ENCODE results near the gene TNIK. TPM values are rescaled to one million over a fixed set of nuclear protein-coding genes. Genes with fewer than 3 reads are reported as not detected.
"Not testable (repeated sequence)": the region's sequence is repeated elsewhere in the genome, so short reads cannot be mapped to it uniquely, and the experiment has no call there.

TNIK gene
- total RNA-seq, 1 donor: 24.2 TPM

DNA sequence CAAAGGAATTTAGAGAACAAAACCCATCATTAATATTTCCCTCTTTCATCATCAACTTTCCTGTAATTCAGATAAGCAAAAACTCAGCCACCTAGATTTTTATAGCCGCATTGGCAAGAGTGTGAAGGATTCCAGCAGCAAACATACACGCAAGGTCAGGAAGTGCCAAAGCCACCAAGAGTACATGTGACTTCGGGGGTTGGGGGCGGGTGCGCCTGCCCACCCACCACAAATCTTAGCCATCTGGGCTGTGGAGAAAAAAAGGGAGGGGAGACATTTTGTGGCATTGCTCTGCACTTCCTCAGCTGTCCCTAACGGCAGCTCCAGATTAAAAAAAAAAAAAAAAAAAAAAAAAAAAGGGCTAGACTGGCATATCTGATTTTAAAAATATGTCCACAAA is 148.4 kb downstream of the TNIK start:
- TF ChIP-seq, protein P1, sequence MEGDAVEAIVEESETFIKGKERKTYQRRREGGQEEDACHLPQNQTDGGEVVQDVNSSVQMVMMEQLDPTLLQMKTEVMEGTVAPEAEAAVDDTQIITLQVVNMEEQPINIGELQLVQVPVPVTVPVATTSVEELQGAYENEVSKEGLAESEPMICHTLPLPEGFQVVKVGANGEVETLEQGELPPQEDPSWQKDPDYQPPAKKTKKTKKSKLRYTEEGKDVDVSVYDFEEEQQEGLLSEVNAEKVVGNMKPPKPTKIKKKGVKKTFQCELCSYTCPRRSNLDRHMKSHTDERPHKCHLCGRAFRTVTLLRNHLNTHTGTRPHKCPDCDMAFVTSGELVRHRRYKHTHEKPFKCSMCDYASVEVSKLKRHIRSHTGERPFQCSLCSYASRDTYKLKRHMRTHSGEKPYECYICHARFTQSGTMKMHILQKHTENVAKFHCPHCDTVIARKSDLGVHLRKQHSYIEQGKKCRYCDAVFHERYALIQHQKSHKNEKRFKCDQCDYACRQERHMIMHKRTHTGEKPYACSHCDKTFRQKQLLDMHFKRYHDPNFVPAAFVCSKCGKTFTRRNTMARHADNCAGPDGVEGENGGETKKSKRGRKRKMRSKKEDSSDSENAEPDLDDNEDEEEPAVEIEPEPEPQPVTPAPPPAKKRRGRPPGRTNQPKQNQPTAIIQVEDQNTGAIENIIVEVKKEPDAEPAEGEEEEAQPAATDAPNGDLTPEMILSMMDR (IDR thresholded peaks at IDR 0.05; ENCODE audit: insufficient read depth, low read length): no peak
- H3K4me3 ChIP-seq (ENCODE audit: low read depth, low read length): no peak overlapping the region
- DNase-seq (ENCODE audit: low read depth): no peak

GRCh38 chr3:171309906-171310359 is 150.3 kb downstream of the TNIK start:
- H3K4me3 ChIP-seq (ENCODE audit: low read depth, low read length): no peak overlapping the region
- TF ChIP-seq, protein P1 (IDR thresholded peaks at IDR 0.05; ENCODE audit: insufficient read depth, low read length): no peak
- DNase-seq (ENCODE audit: low read depth): peak; percentile 70

DNA sequence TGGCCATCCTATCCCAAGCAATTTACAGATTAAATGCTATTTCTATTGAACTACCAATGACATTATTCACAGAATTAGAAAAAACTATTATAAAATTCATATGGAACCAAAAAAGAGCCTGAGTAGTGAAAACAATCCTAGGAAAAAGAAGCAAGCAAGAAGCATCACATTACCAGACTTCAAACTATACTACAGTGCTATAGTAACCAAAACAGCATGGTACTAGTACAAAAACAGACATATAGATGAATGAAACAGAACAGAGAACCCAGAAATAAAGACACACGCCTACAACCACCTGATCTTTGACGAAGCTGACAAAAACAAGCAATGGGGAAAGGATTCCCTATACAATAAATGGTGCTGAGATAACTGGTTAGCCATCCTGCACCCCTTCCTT is 152.2 kb downstream of the TNIK start:
- TF ChIP-seq, protein P1 (IDR thresholded peaks at IDR 0.05; ENCODE audit: insufficient read depth, low read length): no peak
- H3K4me3 ChIP-seq (ENCODE audit: low read depth, low read length): no peak overlapping the region
- no peak for DNase-seq (ENCODE audit: low read depth)

- no peak for DNase-seq (ENCODE audit: low read depth)
- H3K4me3 ChIP-seq (ENCODE audit: low read depth, low read length): no peak overlapping the region
- TF ChIP-seq, protein P1 (IDR thresholded peaks at IDR 0.05; ENCODE audit: insufficient read depth, low read length): no peak
Observed at GRCh38 chr3:171307046-171307585, 153.1 kb downstream of the TNIK start.

GRCh38 chr3:171306631-171307030 is 153.6 kb downstream of the TNIK start:
- peak; percentile 98 for DNase-seq (ENCODE audit: low read depth)
- TF ChIP-seq, protein P1 (IDR thresholded peaks at IDR 0.05; ENCODE audit: insufficient read depth, low read length): peak; percentile 6
- peak overlapping the region; percentile 25 for H3K4me3 ChIP-seq (ENCODE audit: low read depth, low read length)

- H3K4me3 ChIP-seq (ENCODE audit: low read depth, low read length); DNase-seq (ENCODE audit: low read depth): not testable (repeated sequence)
Observed at GRCh38 chr3:171305823-171306222, 154.4 kb downstream of the TNIK start.

DNA sequence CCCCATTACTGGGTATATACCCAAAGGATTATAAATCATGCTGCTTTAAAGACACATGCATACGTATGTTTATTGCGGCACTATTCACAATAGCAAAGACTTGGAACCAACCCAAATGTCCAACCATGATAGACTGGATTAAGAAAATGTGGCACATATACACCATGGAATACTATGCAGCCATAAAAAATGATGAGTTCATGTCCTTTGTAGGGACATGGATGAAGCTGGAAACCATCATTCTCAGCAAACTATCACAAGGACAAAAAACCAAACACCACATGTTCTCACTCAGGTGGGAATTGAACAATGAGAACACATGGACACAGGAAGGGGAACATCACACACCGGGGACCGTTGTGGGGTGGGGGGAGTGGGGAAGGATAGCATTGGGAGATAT is 155.7 kb downstream of the TNIK start:
- not testable (repeated sequence) for H3K4me3 ChIP-seq (ENCODE audit: low read depth, low read length); DNase-seq (ENCODE audit: low read depth)

DNA sequence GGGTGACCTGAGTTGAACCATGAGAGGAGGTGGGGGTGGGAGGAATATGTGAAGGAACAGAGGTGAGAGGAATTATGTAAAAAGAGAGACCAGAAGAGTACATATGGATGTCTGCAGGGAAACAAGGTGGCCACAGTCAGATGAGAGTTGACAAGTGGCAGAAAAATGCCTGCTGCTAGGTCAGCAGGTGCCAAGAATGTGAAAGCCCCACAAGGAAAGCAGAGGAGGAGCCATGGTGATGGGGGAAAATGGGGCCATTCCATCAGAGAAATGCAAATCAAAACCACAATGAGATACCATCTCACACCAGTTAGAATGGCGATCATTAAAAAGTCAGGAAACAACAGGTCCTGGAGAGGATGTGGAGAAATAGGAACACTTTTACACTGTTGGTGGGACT is 156.2 kb downstream of the TNIK start:
- DNase-seq (ENCODE audit: low read depth): not testable (repeated sequence)

More for the DNA sequence above, 156.2 kb downstream of the TNIK start:
- not testable (repeated sequence) for H3K4me3 ChIP-seq (ENCODE audit: low read depth, low read length)

All from fibroblast of the aortic adventitia (primary cell).